ENCODE results near the gene BTBD9. TPM values are rescaled to one million over a fixed set of nuclear protein-coding genes. Genes with fewer than 3 reads are reported as not detected.

The BTBD9 gene
- total RNA-seq, 3 donors from 2014 or later: 12.8 to 25.5 (median 19.0) TPM

DNA sequence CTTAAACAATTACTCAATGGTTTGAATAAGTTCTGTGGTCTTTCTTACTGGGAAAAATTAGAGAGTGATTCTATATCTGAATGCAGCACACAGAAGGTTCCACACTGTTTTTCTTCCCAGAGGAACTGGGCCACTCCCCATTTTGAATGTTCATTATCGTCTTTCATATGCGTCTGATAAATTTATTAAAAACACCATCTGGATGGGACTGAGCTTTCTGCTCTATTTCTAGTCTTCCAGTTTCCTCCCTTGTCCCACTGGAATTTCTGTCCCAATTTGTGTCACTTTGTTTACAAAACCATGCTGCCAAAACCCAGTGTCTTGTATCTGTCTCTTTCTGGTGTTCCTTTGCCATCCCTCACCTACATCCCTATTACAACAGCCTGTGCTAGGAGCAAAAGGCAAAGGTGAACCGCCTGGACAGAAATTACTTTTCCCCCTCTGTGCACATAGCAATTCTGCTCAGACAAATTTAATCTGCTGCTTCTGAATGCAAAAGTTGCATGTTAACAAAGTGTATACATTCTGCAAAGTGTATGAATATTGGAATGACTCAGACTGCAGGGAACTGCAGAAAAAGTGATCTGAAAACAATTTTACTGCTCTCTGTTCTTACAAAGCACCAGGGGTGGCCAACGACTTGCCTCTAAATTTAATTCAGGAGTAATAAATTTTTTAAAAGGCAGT lies 333.6 kb downstream of the BTBD9 start:
- intact Hi-C loops (cut with DNase I; ENCODE audit: low total_unique reads): no loop called here

DNA sequence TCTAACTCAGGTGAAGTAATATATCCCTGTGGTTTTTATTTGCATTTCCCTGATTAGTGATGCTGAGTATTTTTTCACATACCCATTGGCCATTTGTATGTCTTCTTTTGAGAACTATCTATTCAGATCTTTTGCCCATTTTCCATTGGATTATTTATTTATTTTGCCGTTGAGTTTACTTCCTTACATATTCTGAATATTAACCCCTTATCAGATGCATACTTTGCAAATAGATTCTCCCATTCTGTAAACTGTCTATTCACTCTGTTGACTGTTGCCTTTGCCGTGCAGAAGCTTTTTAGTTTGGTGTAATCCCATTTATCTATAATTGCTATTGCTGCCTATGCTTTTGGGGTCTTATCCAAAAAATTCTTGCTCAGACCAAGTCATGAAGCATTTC lies 336.9 kb downstream of the BTBD9 start:
- DNase-seq (ENCODE audit: low spot score in 2 of 2): no peak
- peaks cover 0 to 9% of the 10 kb centered on the region in 2 donors for H3K4me1 ChIP-seq
- no peak overlapping the region for H3K27ac ChIP-seq
- no peak overlapping the region for H3K4me3 ChIP-seq
- TF ChIP-seq POLR2A (IDR thresholded peaks at IDR 0.05) (no peak), POLR2AphosphoS5 (IDR thresholded peaks at IDR 0.05) (no peak)
- TF ChIP-seq, protein P1, sequence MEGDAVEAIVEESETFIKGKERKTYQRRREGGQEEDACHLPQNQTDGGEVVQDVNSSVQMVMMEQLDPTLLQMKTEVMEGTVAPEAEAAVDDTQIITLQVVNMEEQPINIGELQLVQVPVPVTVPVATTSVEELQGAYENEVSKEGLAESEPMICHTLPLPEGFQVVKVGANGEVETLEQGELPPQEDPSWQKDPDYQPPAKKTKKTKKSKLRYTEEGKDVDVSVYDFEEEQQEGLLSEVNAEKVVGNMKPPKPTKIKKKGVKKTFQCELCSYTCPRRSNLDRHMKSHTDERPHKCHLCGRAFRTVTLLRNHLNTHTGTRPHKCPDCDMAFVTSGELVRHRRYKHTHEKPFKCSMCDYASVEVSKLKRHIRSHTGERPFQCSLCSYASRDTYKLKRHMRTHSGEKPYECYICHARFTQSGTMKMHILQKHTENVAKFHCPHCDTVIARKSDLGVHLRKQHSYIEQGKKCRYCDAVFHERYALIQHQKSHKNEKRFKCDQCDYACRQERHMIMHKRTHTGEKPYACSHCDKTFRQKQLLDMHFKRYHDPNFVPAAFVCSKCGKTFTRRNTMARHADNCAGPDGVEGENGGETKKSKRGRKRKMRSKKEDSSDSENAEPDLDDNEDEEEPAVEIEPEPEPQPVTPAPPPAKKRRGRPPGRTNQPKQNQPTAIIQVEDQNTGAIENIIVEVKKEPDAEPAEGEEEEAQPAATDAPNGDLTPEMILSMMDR (IDR thresholded peaks at IDR 0.05): no peak
- no peaks in the 10 kb centered on the region for H3K9me3 ChIP-seq
- no peaks in the 10 kb centered on the region for H3K27me3 ChIP-seq
- intact Hi-C loops (cut with DNase I; ENCODE audit: low total_unique reads): no loop called here
- H3K36me3 ChIP-seq: no peaks in the 10 kb centered on the region

More for the DNA sequence above, 333.6 kb downstream of the BTBD9 start:
- Histone ChIP-seq H3K9me3 (no peaks in the 10 kb centered on the region), H3K4me3 (no peak overlapping the region), H3K4me1 (peaks cover 0 to 9% of the 10 kb centered on the region in 2 donors), H3K27ac (no peak overlapping the region), H3K36me3 (no peaks in the 10 kb centered on the region), H3K27me3 (no peaks in the 10 kb centered on the region)
- DNase-seq (ENCODE audit: low spot score in 2 of 2): no peak
- TF ChIP-seq POLR2AphosphoS5 (IDR thresholded peaks at IDR 0.05) (no peak), POLR2A (IDR thresholded peaks at IDR 0.05) (no peak)
- TF ChIP-seq, protein P1 (IDR thresholded peaks at IDR 0.05): no peak

DNA sequence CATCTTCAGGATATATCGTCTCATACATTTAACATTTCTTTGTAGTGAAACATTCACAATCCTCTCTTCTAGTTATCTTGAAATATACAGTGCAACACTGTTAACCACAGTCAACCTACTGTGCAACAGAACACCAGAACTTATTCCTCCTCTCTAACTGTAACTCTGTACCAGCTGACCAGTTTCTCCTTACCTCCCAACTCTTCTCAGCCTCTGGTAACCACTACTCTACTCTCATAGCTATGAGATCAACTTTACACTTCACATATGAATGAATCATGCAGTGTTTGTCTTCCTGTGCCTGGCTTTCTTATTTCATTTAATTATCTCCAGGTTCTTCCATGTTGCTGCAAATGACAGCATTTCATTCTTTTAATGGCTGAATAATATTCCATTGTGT lies 337.6 kb downstream of the BTBD9 start:
- H3K4me1 ChIP-seq: peaks cover 0 to 2% of the 10 kb centered on the region in 2 donors
- no peak for DNase-seq (ENCODE audit: low spot score in 2 of 2)
- intact Hi-C loops (cut with DNase I; ENCODE audit: low total_unique reads): no loop called here
- H3K27ac ChIP-seq: no peak overlapping the region
- no peak for TF ChIP-seq POLR2A (IDR thresholded peaks at IDR 0.05)
- no peak for TF ChIP-seq POLR2AphosphoS5 (IDR thresholded peaks at IDR 0.05)
- TF ChIP-seq, protein P1 (IDR thresholded peaks at IDR 0.05): no peak
- no peaks in the 10 kb centered on the region for H3K9me3 ChIP-seq
- no peak overlapping the region for H3K4me3 ChIP-seq
- no peaks in the 10 kb centered on the region for H3K27me3 ChIP-seq
- no peaks in the 10 kb centered on the region for H3K36me3 ChIP-seq

DNA sequence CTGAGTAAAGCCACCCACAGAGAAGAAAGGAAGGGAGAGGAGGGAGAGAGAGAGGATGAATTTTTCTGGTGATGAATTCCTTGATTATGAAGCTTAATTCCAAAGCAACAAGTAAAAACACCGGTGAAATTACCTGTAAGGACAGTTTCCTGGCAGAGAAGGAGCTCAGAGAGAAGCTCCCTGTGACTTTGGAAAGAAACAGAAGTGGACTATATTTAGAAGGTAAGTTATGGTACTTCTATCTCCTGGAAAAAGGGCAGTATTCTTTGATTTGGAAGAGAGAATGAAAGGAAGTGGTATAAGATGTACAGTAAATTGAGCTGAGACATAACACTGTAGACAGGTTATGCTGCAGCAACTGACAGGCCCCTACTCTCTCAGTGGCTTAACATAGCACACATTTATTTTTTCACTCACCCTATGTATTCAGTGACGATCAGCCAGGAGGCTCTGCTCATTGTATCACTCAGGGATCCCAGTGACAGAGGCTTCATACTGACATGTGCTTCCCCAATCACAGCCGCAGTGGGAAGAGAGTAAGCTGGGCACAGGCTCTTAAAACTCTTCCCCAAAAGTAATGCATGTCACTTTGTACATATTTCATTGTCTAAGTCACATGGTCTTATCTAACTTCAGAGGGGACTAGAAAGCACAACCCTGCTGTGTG lies 349.5 kb downstream of the BTBD9 start:
- H3K4me3 ChIP-seq: no peak overlapping the region
- no peaks in the 10 kb centered on the region for H3K4me1 ChIP-seq
- peaks cover 5 to 12% of the 10 kb centered on the region in 2 donors for H3K9me3 ChIP-seq
- no peak overlapping the region for H3K27ac ChIP-seq
- intact Hi-C loops (cut with DNase I; ENCODE audit: low total_unique reads): no loop called here
- DNase-seq (ENCODE audit: low spot score in 2 of 2): no peak
- H3K36me3 ChIP-seq: no peaks in the 10 kb centered on the region
- TF ChIP-seq, protein P1 (IDR thresholded peaks at IDR 0.05): no peak
- no peak for TF ChIP-seq POLR2A (IDR thresholded peaks at IDR 0.05)
- TF ChIP-seq POLR2AphosphoS5 (IDR thresholded peaks at IDR 0.05): no peak
- H3K27me3 ChIP-seq: no peaks in the 10 kb centered on the region

DNA sequence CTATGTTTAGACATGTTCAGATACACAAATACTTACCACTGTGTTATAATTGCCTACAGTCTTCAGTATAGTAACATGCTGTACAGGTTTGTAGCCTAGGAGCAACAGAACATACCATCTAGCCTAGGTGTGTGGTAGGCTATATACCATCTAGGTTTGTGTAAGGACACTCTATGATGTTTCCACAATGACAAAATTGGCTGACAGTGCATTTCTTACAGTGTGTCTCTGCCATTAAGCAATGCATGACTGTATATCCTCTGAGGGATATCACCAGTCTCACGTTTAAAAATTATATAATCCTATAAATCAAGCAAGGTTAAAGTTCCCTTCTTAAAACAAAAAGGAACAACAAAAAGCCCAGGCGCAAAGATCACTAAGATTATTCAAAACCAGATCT lies 352.2 kb downstream of the BTBD9 start:
- Histone ChIP-seq H3K4me3 (no peak overlapping the region), H3K9me3 (no peaks in the 10 kb centered on the region), H3K4me1 (no peaks in the 10 kb centered on the region), H3K27ac (no peak overlapping the region), H3K36me3 (no peaks in the 10 kb centered on the region), H3K27me3 (no peaks in the 10 kb centered on the region)
- intact Hi-C loops (cut with DNase I; ENCODE audit: low total_unique reads): no loop called here
- DNase-seq (ENCODE audit: low spot score in 2 of 2): no peak
- TF ChIP-seq, protein P1 (IDR thresholded peaks at IDR 0.05): no peak
- TF ChIP-seq POLR2AphosphoS5 (IDR thresholded peaks at IDR 0.05) (no peak), POLR2A (IDR thresholded peaks at IDR 0.05) (no peak)
